HepG2 (cell line): ENCODE measurements around the gene ZNF100. TPM values are rescaled to one million over a fixed set of nuclear protein-coding genes. Genes with fewer than 3 reads are reported as not detected.

Source experiments
- EZH2 ChIP-seq: conservative IDR thresholded peaks from 2 replicates; pipeline ENCODE4 v1.6.1; 2012; ENCODE audit warnings: mild to moderate bottlenecking, low read depth, low read length, moderate library complexity
- HNF1A ChIP-seq, 2 experiments: sonication (generic) in 1 of 2; formaldehyde crosslinking in 1 of 2; IDR thresholded peaks; 2 replicates each; pipeline versions ENCODE4 v1.4.0 to v1.6.1; 2016 to 2020; ENCODE audit warnings: borderline replicate concordance in 1 of 2, low read depth in 1 of 2, mild to moderate bottlenecking in 1 of 2, missing genetic modification reagents in 1 of 2
- MAZ ChIP-seq, 2 experiments: sonication (generic) in 1 of 2; formaldehyde crosslinking in 1 of 2; IDR thresholded peaks; 2 replicates each; pipeline versions ENCODE4 v1.5.0 to v1.6.1; 2012 to 2020; ENCODE audit warnings: low read depth in 2 of 2, mild to moderate bottlenecking in 2 of 2, borderline replicate concordance in 1 of 2, improper control_type of control experiment in 1 of 2, low read length in 1 of 2, missing genetic modification reagents in 1 of 2, moderate library complexity in 1 of 2
- NR1H2 ChIP-seq: sonication (generic); formaldehyde crosslinking; IDR thresholded peaks from 2 replicates; pipeline ENCODE4 v1.8.1; 2022; ENCODE audit warnings: low read depth, missing genetic modification reagents, borderline replicate concordance
- TIGD3 ChIP-seq: sonication (generic); formaldehyde crosslinking; IDR thresholded peaks from 2 replicates; pipeline ENCODE4 v1.5.1; 2020; ENCODE audit warnings: mild to moderate bottlenecking, missing genetic modification reagents, borderline replicate concordance
- ZFP91 ChIP-seq: sonication (generic); formaldehyde crosslinking; IDR thresholded peaks from 2 replicates; pipeline ENCODE4 v1.9.0; 2022; ENCODE audit warnings: missing genetic modification reagents, mild to moderate bottlenecking, borderline replicate concordance
- ZNF317 ChIP-seq: sonication (generic); formaldehyde crosslinking; IDR thresholded peaks from 2 replicates; pipeline ENCODE4 v1.5.0; 2020; ENCODE audit warnings: mild to moderate bottlenecking, missing genetic modification reagents
- ZNF414 ChIP-seq: sonication (generic); formaldehyde crosslinking; IDR thresholded peaks from 2 replicates; pipeline ENCODE4 v1.5.0; 2020; ENCODE audit warnings: missing genetic modification reagents
- ZNF883 ChIP-seq: sonication (generic); formaldehyde crosslinking; IDR thresholded peaks from 2 replicates; pipeline ENCODE4 v1.5.1; 2020; ENCODE audit warnings: mild to moderate bottlenecking, missing genetic modification reagents; ENCODE audit errors: not compliant biosample characterization
- polyA plus RNA-seq, 8 experiments: library from polyadenylated mRNA; depleted of rRNA in 3 of 8; stranded (reverse) in 7 of 8; unstranded in 1 of 8; fragments of >200 nt; fragmentation: Illumina TruSeq in 4 of 8; extraction: Trizol in 4 of 8; gene quantifications; 2 replicates each; pipeline versions ENCODE4 v1.2.1 to v1.2.3, GENCODE V29; 2011 to 2016; ENCODE audit warnings: low read depth in 4 of 8, missing spikeins in 1 of 8, mixed read lengths in 1 of 8; ENCODE audit not compliant: insufficient read depth in 1 of 8
- total RNA-seq, 5 experiments: library from RNA; depleted of rRNA; stranded (reverse); fragments of >200 nt; fragmentation: Illumina TruSeq; extraction: Trizol; gene quantifications; 2 replicates each; pipeline ENCODE4 v1.2.3, GENCODE V29; 2016; ENCODE audit warnings: low read depth in 1 of 5
- TF ChIP-seq, protein P1 (sequence below): IDR thresholded peaks from 2 replicates; pipeline ENCODE4 v1.4.0; 2020; ENCODE audit warnings: mild to moderate bottlenecking, missing genetic modification reagents
- TF ChIP-seq, protein P2 (sequence below): sonication (generic); formaldehyde crosslinking; IDR thresholded peaks from 2 replicates; pipeline ENCODE4 v1.5.0; 2020; ENCODE audit warnings: missing genetic modification reagents, mild to moderate bottlenecking, borderline replicate concordance

Gene ZNF100
- total and polyA plus RNA-seq, 2 of the 13 experiments (the other 11 are each of a cell fraction or from before 2014, with no cell fraction given): 2.5 to 11.4 TPM

DNA sequence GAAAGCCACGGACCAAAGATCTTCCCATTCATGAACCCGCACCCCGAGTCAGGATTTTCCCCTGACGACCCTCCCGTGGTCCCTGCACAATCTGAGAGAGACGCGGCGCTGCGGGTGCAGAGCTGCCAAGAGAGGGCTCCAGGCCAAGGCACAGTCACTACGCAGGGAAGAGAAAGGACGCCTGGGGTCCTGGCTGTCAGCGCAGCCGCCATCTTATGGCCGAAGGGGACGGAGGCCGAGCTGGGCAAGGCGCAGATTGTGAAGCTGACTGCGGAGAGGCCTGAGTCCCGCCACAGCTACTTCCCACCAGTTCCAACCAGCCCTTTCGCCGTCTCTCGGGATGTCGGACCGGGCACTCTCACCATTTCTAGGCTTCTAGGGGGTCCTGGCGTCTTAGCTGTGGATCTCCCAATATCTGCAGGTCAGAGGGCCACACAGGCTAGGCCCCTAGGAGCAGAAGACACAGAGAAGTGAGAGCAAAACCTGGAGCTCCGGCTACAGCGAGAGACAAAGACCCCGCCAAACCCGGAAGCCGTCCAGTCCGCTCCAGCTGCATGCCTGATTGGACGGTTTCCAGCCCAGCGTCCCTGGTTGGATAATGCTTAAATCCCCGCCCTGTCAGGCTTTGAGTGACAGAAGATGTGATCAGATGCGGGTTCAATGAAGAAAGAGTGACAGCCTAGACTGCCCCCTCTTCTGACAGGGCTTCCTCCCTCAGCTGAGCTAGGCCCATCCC lies at the start of gene ZNF100 (continued):
- no peak for TF ChIP-seq ZNF883 (CRISPR knock-in tag)
- TF ChIP-seq EZH2: no peak
- no peak for TF ChIP-seq MAZ (IDR thresholded peaks at IDR 0.05; ENCODE audit: borderline replicate concordance, low read depth, low read length)
- 0 out of 2 replicates have a peak, but pooled peaks have one; percentile 33 for TF ChIP-seq MAZ (CRISPR knock-in tag; IDR thresholded peaks at IDR 0.05; ENCODE audit: low read depth)
- 0 out of 2 replicates have a peak, but pooled peaks have one; percentile 30 for TF ChIP-seq TIGD3
- TF ChIP-seq NR1H2 (CRISPR knock-in tag): no peak
- TF ChIP-seq, protein P1, sequence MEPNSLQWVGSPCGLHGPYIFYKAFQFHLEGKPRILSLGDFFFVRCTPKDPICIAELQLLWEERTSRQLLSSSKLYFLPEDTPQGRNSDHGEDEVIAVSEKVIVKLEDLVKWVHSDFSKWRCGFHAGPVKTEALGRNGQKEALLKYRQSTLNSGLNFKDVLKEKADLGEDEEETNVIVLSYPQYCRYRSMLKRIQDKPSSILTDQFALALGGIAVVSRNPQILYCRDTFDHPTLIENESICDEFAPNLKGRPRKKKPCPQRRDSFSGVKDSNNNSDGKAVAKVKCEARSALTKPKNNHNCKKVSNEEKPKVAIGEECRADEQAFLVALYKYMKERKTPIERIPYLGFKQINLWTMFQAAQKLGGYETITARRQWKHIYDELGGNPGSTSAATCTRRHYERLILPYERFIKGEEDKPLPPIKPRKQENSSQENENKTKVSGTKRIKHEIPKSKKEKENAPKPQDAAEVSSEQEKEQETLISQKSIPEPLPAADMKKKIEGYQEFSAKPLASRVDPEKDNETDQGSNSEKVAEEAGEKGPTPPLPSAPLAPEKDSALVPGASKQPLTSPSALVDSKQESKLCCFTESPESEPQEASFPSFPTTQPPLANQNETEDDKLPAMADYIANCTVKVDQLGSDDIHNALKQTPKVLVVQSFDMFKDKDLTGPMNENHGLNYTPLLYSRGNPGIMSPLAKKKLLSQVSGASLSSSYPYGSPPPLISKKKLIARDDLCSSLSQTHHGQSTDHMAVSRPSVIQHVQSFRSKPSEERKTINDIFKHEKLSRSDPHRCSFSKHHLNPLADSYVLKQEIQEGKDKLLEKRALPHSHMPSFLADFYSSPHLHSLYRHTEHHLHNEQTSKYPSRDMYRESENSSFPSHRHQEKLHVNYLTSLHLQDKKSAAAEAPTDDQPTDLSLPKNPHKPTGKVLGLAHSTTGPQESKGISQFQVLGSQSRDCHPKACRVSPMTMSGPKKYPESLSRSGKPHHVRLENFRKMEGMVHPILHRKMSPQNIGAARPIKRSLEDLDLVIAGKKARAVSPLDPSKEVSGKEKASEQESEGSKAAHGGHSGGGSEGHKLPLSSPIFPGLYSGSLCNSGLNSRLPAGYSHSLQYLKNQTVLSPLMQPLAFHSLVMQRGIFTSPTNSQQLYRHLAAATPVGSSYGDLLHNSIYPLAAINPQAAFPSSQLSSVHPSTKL (CRISPR knock-in tag): no peak
- TF ChIP-seq HNF1A (IDR thresholded peaks at IDR 0.05; ENCODE audit: low read depth): no peak
- no peak for TF ChIP-seq HNF1A (CRISPR knock-in tag; IDR thresholded peaks at IDR 0.05; ENCODE audit: borderline replicate concordance)
- TF ChIP-seq ZFP91 (CRISPR knock-in tag): peak; percentile 55; the same call in 1 of the 2 replicates
- TF ChIP-seq, protein P2, sequence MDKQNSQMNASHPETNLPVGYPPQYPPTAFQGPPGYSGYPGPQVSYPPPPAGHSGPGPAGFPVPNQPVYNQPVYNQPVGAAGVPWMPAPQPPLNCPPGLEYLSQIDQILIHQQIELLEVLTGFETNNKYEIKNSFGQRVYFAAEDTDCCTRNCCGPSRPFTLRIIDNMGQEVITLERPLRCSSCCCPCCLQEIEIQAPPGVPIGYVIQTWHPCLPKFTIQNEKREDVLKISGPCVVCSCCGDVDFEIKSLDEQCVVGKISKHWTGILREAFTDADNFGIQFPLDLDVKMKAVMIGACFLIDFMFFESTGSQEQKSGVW: no peak
- no peak for TF ChIP-seq ZNF317 (CRISPR knock-in tag)
- no peak for TF ChIP-seq ZNF414 (CRISPR knock-in tag)
